Myometrial cell (primary cell): ENCODE measurements around the gene LYPLAL1. TPM values are rescaled to one million over a fixed set of nuclear protein-coding genes. Genes with fewer than 3 reads are reported as not detected.

Experiments used
- total RNA-seq: library from RNA; depleted of rRNA; stranded (reverse); fragments of >200 nt; gene quantifications from 2 replicates; pipeline ENCODE4 v1.2.3, GENCODE V29; 2015

The LYPLAL1 gene
- total RNA-seq, result 13.5 and 22.2 TPM in 2 replicates

GRCh38 chr1:219173758-219174459 lies at the start of gene LYPLAL1:
Gene LYPLAL1, plus strand, starts transcription at chr1:219173878. Its CDS starts 13 bp downstream, at chr1:219173891.

